Left kidney (tissue), 2 donors: ENCODE data around the gene PPL. TPM values are rescaled to one million over a fixed set of nuclear protein-coding genes. Genes with fewer than 3 reads are reported as not detected.

ENCODE experiments used
- DNase-seq: peaks from one replicate; pipeline ENCODE4 v3.0.0-alpha.2; 2013
- polyA plus RNA-seq: library from polyadenylated mRNA; unstranded; fragments of 120-200 nt; gene quantifications from one replicate; pipeline ENCODE4 v1.2.1, GENCODE V29; 2013; ENCODE audit not compliant: insufficient read length

PPL gene
- polyA plus RNA-seq, 1 donor = 30.3 TPM

- DNase-seq = no peak
Observed at GRCh38 chr16:4891097-4891885, 45.7 kb downstream of the PPL start.

GRCh38 chr16:4890686-4891085 is 46.3 kb downstream of the PPL start:
- DNase-seq = no peak

- no peak for DNase-seq
Observed at GRCh38 chr16:4890026-4890425, 46.9 kb downstream of the PPL start.

- DNase-seq = no peak
Observed at GRCh38 chr16:4888428-4889135, 48.4 kb downstream of the PPL start.

GRCh38 chr16:4886151-4886550 is 50.8 kb downstream of the PPL start:
- no peak for DNase-seq

- DNase-seq = no peak
Observed at GRCh38 chr16:4884972-4885874, 51.7 kb downstream of the PPL start.

GRCh38 chr16:4884209-4884608 is 52.7 kb downstream of the PPL start:
- no peak for DNase-seq

- DNase-seq = no peak
Observed at GRCh38 chr16:4883501-4883900, 53.4 kb downstream of the PPL start.

- peak; percentile 43 for DNase-seq
Observed at GRCh38 chr16:4882633-4883285, 54.2 kb downstream of the PPL start.

GRCh38 chr16:4882000-4882632 is 54.8 kb downstream of the PPL start:
- peak; percentile 59 for DNase-seq

- DNase-seq = no peak
Observed at GRCh38 chr16:4880006-4880580, 56.9 kb downstream of the PPL start.

GRCh38 chr16:4879049-4879448 is 57.9 kb downstream of the PPL start:
- DNase-seq = no peak

- DNase-seq = no peak
Observed at GRCh38 chr16:4877380-4877685, 59.6 kb downstream of the PPL start.

- no peak for DNase-seq
Observed at GRCh38 chr16:4876646-4877379, 60.1 kb downstream of the PPL start.

- no peak for DNase-seq
Observed at GRCh38 chr16:4874666-4875065, 62.3 kb downstream of the PPL start.

- DNase-seq = no peak
Observed at GRCh38 chr16:4873091-4873490, 63.9 kb downstream of the PPL start.

GRCh38 chr16:4871071-4871470 is 65.9 kb downstream of the PPL start:
- no peak for DNase-seq

GRCh38 chr16:4870138-4870671 is 66.7 kb downstream of the PPL start:
- no peak for DNase-seq

GRCh38 chr16:4869147-4869805 is 67.7 kb downstream of the PPL start:
- DNase-seq = no peak

GRCh38 chr16:4868535-4868934 is 68.4 kb downstream of the PPL start:
- DNase-seq = no peak
